Islet precursor cell (in vitro differentiated cells): Measurements from ENCODE around the gene OR10H5.

ENCODE experiments used
- DNase-seq: peaks from one replicate; pipeline ENCODE4 v3.0.0-alpha.2; 2018

OR10H5 gene

GRCh38 chr19:15850385-15850784 is 62.9 kb downstream of the OR10H5 start:
- no peak for DNase-seq
